Measurements from ENCODE around the gene NECAB2.

Gene NECAB2

DNA sequence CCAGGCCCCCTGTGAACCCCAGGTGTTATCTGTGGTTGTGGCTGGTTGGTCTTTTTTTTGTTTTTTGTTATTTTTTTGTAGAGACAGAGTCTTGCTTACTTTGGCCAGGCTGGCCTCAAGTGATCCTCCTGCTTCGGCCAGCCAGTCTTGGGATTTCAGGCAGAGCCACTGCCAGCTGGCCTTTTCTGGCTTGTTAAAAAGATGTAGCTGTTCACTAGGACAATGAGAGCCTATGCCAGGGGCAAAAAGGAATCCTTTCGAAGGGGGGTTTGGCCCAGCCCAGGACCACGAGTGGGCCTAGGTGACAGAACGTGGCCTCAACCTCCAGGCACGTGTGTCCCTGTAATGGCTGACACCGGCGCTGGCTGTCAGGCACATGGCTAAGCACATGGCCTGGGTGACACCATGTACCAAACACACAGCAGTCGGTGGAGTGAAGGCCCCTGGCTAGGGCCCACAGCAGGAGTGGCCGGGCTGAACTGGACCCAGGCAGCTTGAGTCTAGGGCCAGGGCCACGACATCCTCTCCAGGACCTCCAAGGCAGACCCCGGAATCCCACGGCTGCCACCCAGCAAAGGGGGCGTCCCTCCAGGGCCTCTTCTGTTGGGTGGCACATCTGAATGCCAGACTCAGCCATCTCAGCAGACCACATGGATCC lies 81.5 kb downstream of the NECAB2 start:
- ATAC-seq (no peak), DNase-seq (no peak)
- Mint-ChIP-seq H3K27me3 (peaks cover 1% of the 10 kb centered on the region), H3K27ac (no peak overlapping the region), H3K4me1 (no peaks in the 10 kb centered on the region), H3K36me3 (ENCODE audit: low read depth) (peaks cover 17% of the 10 kb centered on the region), H3K9me3 (no peaks in the 10 kb centered on the region), H3K4me3 (no peak overlapping the region)

DNA sequence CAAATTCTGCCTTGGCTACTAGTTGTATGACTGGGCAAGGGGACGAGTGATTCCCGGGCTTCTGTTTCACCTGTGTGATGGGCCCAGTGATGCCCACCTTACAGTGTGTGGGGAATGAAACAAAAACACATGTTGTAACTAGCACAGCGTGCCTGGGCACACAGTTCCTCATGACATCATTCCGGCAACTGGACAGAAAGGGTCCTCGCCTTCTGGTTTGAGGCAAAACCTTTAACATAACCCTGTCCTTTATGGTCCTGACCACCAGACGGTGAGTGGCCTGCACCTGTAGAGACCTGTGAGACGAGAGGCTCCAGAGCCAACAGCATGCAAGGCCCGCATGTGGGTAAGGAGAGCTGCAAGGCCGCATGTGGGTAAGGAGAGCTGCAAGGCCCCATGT lies 82.3 kb downstream of the NECAB2 start:
- Mint-ChIP-seq H3K36me3 (ENCODE audit: low read depth) (peaks cover 17% of the 10 kb centered on the region), H3K27me3 (no peaks in the 10 kb centered on the region), H3K4me3 (no peak overlapping the region), H3K27ac (no peak overlapping the region), H3K4me1 (no peaks in the 10 kb centered on the region), H3K9me3 (no peaks in the 10 kb centered on the region)
- ATAC-seq: no peak
- no peak for DNase-seq

GRCh38 chr16:84052071-84052622 lies 84.1 kb downstream of the NECAB2 start:
- Mint-ChIP-seq H3K27me3 (no peaks in the 10 kb centered on the region), H3K27ac (no peak overlapping the region), H3K9me3 (no peaks in the 10 kb centered on the region), H3K4me1 (no peaks in the 10 kb centered on the region), H3K36me3 (ENCODE audit: low read depth) (peaks cover 17% of the 10 kb centered on the region), H3K4me3 (no peak overlapping the region)
- no peak for DNase-seq
- ATAC-seq: no peak

All from activated naive CD8-positive, alpha-beta T cell treated with anti-CD3 and anti-CD28 coated beads, Interleukin-2, amount 50 U/mL, for 24 hours (primary cell).